ES-I3 (cell line): ENCODE data around the gene CLEC19A.

Experiments
- H3K36me3 ChIP-seq: 2 replicates; pipeline ENCODE4 v1.6.1; 2013; ENCODE audit warnings: mild to moderate bottlenecking, low read length, control low read depth, moderate library complexity; ENCODE audit not compliant: insufficient read depth
- H3K4me1 ChIP-seq: 2 replicates; pipeline ENCODE4 v1.6.1; 2013; ENCODE audit warnings: mild to moderate bottlenecking, control low read depth, low read length; ENCODE audit not compliant: insufficient read depth
- H3K9ac ChIP-seq: 2 replicates; pipeline ENCODE4 v1.6.1; 2013; ENCODE audit warnings: low read depth, mild to moderate bottlenecking, low read length, moderate library complexity
- H3K9me3 ChIP-seq: 2 replicates; pipeline ENCODE4 v1.6.1; 2013; ENCODE audit warnings: mild to moderate bottlenecking, low read length, moderate library complexity; ENCODE audit not compliant: control insufficient read depth, insufficient read depth

The CLEC19A gene

GRCh38 chr16:19285431-19285830, at the start of gene CLEC19A:
TSS of gene CLEC19A (plus strand) at chr16:19285731. CDS start at chr16:19285852, 121 bp downstream.
- Histone ChIP-seq H3K9ac (no peak within 1 kb of the TSS), H3K4me1 (peaks cover 17% of the 10 kb centered on the region), H3K9me3 (no peaks in the 10 kb centered on the region), H3K36me3 (no peaks in the 10 kb centered on the region)

DNA sequence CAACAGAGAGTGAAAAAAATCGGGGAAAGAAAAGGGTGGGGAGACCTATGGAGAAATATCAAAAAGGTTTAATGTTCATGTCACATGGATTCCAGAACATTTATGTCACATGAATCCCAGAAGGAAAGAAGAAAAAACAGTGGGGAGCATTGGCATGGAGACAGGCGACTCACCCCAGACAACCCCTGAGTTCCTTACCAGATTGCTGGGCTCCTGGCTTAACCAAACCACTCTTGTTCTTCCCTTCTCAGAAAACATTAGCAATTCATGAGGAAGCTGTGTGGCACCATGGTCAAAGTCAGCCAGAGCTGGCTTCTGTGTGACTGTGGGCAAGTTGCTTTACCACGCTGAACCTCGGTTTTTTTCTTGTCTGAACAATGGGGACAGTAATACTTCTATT, 49.6 kb upstream of the CLEC19A start:
- Histone ChIP-seq H3K9me3 (peaks cover 11% of the 10 kb centered on the region; the same call in 1 of the 2 replicates), H3K36me3 (no peaks in the 10 kb centered on the region; the same call in 1 of the 2 replicates), H3K4me1 (0 out of 2 replicates have a peak, but pooled peaks cover 4% of the 10 kb centered on the region), H3K9ac (no peak overlapping the region)

DNA sequence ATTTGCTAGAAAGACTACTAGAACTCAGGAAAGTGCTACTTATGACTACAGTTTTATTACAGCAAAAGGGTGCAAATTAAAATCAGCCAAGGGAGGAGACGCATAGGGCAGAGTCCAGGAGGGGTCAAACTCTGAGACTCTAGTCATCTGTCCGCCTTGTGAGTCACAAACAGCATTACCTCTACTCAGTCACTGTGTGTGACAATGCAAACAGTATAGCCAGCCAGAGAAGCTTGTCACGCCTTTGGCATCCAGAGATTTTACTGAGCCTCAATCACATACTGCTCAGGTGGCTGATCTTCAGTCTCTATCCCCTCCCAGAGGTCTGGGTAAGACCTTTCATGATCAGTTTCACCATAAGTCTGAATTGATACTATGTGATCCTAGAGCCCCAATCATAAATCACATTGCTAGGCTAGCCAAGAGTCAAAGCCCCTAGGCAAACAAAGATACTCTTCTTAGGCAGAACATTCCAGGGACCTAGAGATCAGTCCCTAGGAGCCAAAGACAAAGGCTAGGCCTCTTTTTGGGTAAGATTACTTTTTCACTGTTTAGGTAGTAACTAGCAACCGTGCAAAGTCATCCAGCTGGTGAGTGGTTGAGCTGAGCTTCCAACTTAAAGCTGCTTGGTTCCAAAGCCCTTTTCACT, 48.8 kb upstream of the CLEC19A start:
- Histone ChIP-seq H3K36me3 (no peaks in the 10 kb centered on the region; the same call in 1 of the 2 replicates), H3K4me1 (0 out of 2 replicates have a peak, but pooled peaks cover 4% of the 10 kb centered on the region), H3K9me3 (peaks cover 11% of the 10 kb centered on the region; the same call in 1 of the 2 replicates), H3K9ac (no peak overlapping the region)

GRCh38 chr16:19238406-19238805, 47.1 kb upstream of the CLEC19A start:
- Histone ChIP-seq H3K9me3 (peaks cover 11% of the 10 kb centered on the region; the same call in 1 of the 2 replicates), H3K36me3 (no peaks in the 10 kb centered on the region; the same call in 1 of the 2 replicates), H3K9ac (no peak overlapping the region), H3K4me1 (no peaks in the 10 kb centered on the region)

GRCh38 chr16:19239511-19240155, 45.9 kb upstream of the CLEC19A start:
- no peak overlapping the region for H3K9ac ChIP-seq
- H3K36me3 ChIP-seq = no peaks in the 10 kb centered on the region; the same call in 1 of the 2 replicates
- H3K9me3 ChIP-seq = peaks cover 11% of the 10 kb centered on the region; the same call in 1 of the 2 replicates
- no peaks in the 10 kb centered on the region for H3K4me1 ChIP-seq

GRCh38 chr16:19240494-19240893, 45.0 kb upstream of the CLEC19A start:
- no peaks in the 10 kb centered on the region; the same call in 1 of the 2 replicates for H3K36me3 ChIP-seq
- no peaks in the 10 kb centered on the region for H3K4me1 ChIP-seq
- no peak overlapping the region for H3K9ac ChIP-seq
- peaks cover 4% of the 10 kb centered on the region; the same call in 1 of the 2 replicates for H3K9me3 ChIP-seq

DNA sequence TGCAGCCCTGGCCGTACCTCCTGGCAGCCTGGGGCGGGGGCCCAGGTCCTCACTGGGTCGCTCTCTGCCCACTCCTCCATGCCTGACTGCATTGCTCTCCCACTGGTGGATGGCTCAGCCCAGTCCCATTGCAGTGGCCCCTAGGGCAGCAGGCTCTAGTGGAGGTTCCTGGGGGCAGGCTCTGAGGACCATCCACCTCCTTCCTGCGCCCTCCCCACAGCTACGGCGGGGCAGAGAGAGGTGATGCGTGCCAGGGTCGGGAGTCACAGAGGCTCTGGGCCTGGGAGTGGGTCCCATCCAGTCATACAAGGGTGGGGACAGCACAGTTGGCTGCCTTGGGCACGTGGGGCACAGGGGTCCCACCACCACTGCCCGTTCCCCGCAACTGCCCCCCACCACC, 44.0 kb upstream of the CLEC19A start:
- no peak overlapping the region for H3K9ac ChIP-seq
- H3K36me3 ChIP-seq = no peaks in the 10 kb centered on the region
- H3K9me3 ChIP-seq = no peaks in the 10 kb centered on the region; the same call in 1 of the 2 replicates
- H3K4me1 ChIP-seq = no peaks in the 10 kb centered on the region

DNA sequence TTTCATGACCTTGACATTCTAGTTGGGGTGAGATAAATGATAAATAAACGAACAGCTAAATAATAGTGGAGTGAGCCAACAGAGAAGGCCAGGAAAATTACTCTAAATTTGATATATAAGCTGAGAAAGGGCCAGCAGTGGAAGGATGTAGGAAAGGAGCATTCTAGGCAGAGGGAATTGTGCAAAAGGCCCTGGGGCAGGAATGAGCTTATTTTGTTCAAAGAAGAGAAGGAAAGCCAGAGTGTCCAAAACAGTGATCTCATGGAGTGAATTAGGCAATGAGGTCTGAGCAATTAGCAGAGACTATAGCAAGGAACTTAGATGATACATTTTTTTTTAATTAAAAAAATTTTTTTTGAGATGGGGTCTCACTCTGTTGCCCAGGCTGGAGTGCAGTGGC, 43.3 kb upstream of the CLEC19A start:
- no peaks in the 10 kb centered on the region for H3K9me3 ChIP-seq
- no peak overlapping the region for H3K9ac ChIP-seq
- H3K36me3 ChIP-seq = no peaks in the 10 kb centered on the region
- H3K4me1 ChIP-seq = no peaks in the 10 kb centered on the region

GRCh38 chr16:19242987-19243575, 42.5 kb upstream of the CLEC19A start:
- Histone ChIP-seq H3K4me1 (no peaks in the 10 kb centered on the region), H3K36me3 (no peaks in the 10 kb centered on the region), H3K9ac (no peak overlapping the region), H3K9me3 (no peaks in the 10 kb centered on the region)

- H3K9me3 ChIP-seq = no peaks in the 10 kb centered on the region
- H3K9ac ChIP-seq = no peak overlapping the region
- H3K36me3 ChIP-seq = no peaks in the 10 kb centered on the region
- H3K4me1 ChIP-seq = no peaks in the 10 kb centered on the region
These were observed 40.1 kb upstream of the CLEC19A start for GRCh38 chr16:19245326-19245925.

- Histone ChIP-seq H3K36me3 (no peaks in the 10 kb centered on the region), H3K4me1 (peaks cover 10% of the 10 kb centered on the region; the same call in 1 of the 2 replicates), H3K9ac (no peak overlapping the region), H3K9me3 (no peaks in the 10 kb centered on the region)
These were observed 32.6 kb upstream of the CLEC19A start for GRCh38 chr16:19252904-19253303.

DNA sequence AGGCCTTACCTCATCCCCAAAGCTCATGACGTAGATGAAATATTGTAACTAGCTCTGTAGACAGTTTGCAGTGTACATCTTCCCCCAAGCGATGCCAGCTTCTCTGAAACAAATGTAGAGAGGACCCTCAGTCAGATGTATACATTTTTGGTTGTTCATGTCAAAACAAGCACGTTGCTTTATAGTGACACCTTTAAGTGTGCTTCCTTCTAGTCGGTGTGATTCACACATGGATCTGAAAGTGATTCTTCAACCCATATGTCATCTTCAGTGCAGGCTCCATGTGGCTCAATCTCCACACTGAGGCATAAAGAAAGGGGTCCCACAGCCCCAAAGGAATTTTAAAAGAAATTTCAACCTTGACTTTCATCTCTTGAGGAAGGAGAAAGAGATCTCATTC, 30.9 kb upstream of the CLEC19A start:
- Histone ChIP-seq H3K9ac (no peak overlapping the region), H3K4me1 (peaks cover 10% of the 10 kb centered on the region; the same call in 1 of the 2 replicates), H3K36me3 (no peaks in the 10 kb centered on the region), H3K9me3 (no peaks in the 10 kb centered on the region)

GRCh38 chr16:19264123-19264673, 21.3 kb upstream of the CLEC19A start:
- Histone ChIP-seq H3K9me3 (peaks cover 5% of the 10 kb centered on the region), H3K36me3 (no peaks in the 10 kb centered on the region), H3K4me1 (no peaks in the 10 kb centered on the region), H3K9ac (no peak overlapping the region)

DNA sequence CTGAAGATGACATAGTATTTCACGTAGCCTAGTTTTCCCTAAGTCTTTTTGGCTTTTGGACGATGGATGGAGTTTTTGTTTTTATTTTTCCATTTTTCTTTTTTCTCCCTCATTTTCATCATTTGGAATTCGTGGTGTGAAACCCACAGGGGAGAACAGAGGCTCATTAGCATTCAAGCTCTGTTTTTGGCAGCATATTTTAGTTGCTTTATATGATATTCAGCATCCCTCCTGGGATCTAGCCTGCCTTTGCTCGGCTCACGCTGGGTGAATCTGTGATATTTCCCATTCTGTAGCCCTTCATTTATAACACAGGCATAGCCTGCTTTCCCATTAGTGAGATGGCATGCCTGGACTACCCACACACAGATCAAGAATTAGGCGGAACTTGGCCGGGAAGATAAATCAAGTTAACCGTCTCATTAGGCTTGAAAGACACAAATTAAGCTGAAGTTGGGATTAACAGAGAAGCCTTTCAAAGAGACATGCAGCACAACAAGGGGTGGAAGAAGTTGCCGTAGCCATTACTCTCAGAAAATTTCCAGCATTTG, 20.1 kb upstream of the CLEC19A start:
- Histone ChIP-seq H3K4me1 (no peaks in the 10 kb centered on the region), H3K36me3 (no peaks in the 10 kb centered on the region), H3K9ac (no peak overlapping the region), H3K9me3 (peaks cover 6% of the 10 kb centered on the region)
